HEK293 (cell line): ENCODE results near the gene SLC16A1.

Source experiments
- CTCF ChIA-PET: fragments of 350-600 bp; formaldehyde crosslinking; extraction: SDS; loops from one replicate; lab custom pipeline; 2021; ENCODE audit warnings: antibody characterized with exemption; lab: Yijun Ruan, JAX
- POLR2A ChIA-PET: fragments of 300-600 bp; formaldehyde crosslinking; extraction: SDS; loops from one replicate; lab custom pipeline; 2020; ENCODE audit warnings: antibody characterized with exemption, inconsistent platforms; lab: Yijun Ruan, JAX
- H3K27ac ChIP-seq: fragments of 200-500 bp; sonication (Bioruptor generic); 2 replicates; pipeline ENCODE4 v1.5.1; 2014; ENCODE audit warnings: low read depth, low read length, control low read depth, inconsistent platforms; ENCODE audit errors: extremely low read depth
- H3K36me3 ChIP-seq, 2 experiments: fragments of 200-500 bp in 1 of 2; sonication (Bioruptor generic) in 1 of 2; 1 replicate in 1 of 2; 2 replicates in 1 of 2; pipeline ENCODE4 v1.5.1; 2014 to 2017; ENCODE audit warnings: inconsistent platforms in 2 of 2, low read length in 2 of 2; ENCODE audit not compliant: control insufficient read depth in 2 of 2, insufficient read depth in 1 of 2
- H3K4me1 ChIP-seq: fragments of 200-500 bp; sonication (Bioruptor generic); 2 replicates; pipeline ENCODE4 v1.5.1; 2014; ENCODE audit warnings: mild to moderate bottlenecking, low read length, inconsistent platforms; ENCODE audit not compliant: control insufficient read depth, insufficient read depth
- H3K4me3 ChIP-seq: 2 replicates; pipeline ENCODE4 v1.5.1; 2011; ENCODE audit warnings: low read depth, mild to moderate bottlenecking, control low read depth, low read length, moderate library complexity
- H3K9me3 ChIP-seq: fragments of 200-500 bp; sonication (Bioruptor generic); 2 replicates; pipeline ENCODE4 v1.5.1; 2014; ENCODE audit warnings: low read depth, low read length, inconsistent platforms; ENCODE audit not compliant: control insufficient read depth, insufficient read depth
- GLI4 ChIP-seq: fragments of 450-650 bp; formaldehyde crosslinking; IDR thresholded peaks from 2 replicates; pipeline ENCODE4 v1.5.1; 2016; ENCODE audit warnings: missing biosample characterization, missing genetic modification characterization
- HOXC10 ChIP-seq: sonication (generic); formaldehyde crosslinking; IDR thresholded peaks from 2 replicates; pipeline ENCODE4 v1.8.1; 2023; ENCODE audit warnings: mild to moderate bottlenecking, missing genetic modification reagents
- RBAK ChIP-seq: fragments of 450-650 bp; formaldehyde crosslinking; IDR thresholded peaks from 2 replicates; pipeline ENCODE4 v1.5.1; 2016; ENCODE audit warnings: missing biosample characterization, missing genetic modification characterization
- ZBTB1 ChIP-seq: fragments of 450-650 bp; formaldehyde crosslinking; IDR thresholded peaks from 2 replicates; pipeline ENCODE4 v1.5.1; 2016; ENCODE audit warnings: missing biosample characterization, missing genetic modification characterization
- ZBTB20 ChIP-seq: fragments of 450-650 bp; formaldehyde crosslinking; IDR thresholded peaks from 2 replicates; pipeline ENCODE4 v1.5.1; 2016; ENCODE audit warnings: missing biosample characterization, missing genetic modification characterization
- ZBTB7A ChIP-seq: fragments of 450-650 bp; formaldehyde crosslinking; IDR thresholded peaks from 2 replicates; pipeline ENCODE4 v1.5.1; 2016; ENCODE audit warnings: low read depth, missing biosample characterization, missing genetic modification characterization
- ZBTB8A ChIP-seq: fragments of 450-650 bp; formaldehyde crosslinking; IDR thresholded peaks from 2 replicates; pipeline ENCODE4 v1.5.1; 2016; ENCODE audit warnings: missing biosample characterization, missing genetic modification characterization
- ZNF391 ChIP-seq: fragments of 450-650 bp; formaldehyde crosslinking; IDR thresholded peaks from 2 replicates; pipeline ENCODE4 v1.5.1; 2016; ENCODE audit warnings: low read depth, missing biosample characterization, missing genetic modification characterization, borderline replicate concordance
- ZNF426 ChIP-seq: fragments of 450-650 bp; formaldehyde crosslinking; IDR thresholded peaks from 2 replicates; pipeline ENCODE4 v1.5.1; 2017; ENCODE audit warnings: missing biosample characterization, missing genetic modification characterization, mild to moderate bottlenecking, inconsistent platforms, moderate library complexity
- ZNF585B ChIP-seq: fragments of 450-650 bp; formaldehyde crosslinking; IDR thresholded peaks from 2 replicates; pipeline ENCODE4 v1.5.1; 2016; ENCODE audit warnings: missing biosample characterization, missing genetic modification characterization
- ZNF658 ChIP-seq: fragments of 450-650 bp; formaldehyde crosslinking; IDR thresholded peaks from 2 replicates; pipeline ENCODE4; 2016; ENCODE audit warnings: missing biosample characterization, missing genetic modification characterization
- ZNF747 ChIP-seq: fragments of 450-650 bp; formaldehyde crosslinking; IDR thresholded peaks from 2 replicates; pipeline ENCODE4 v1.5.1; 2016; ENCODE audit warnings: missing biosample characterization, missing genetic modification characterization
- TF ChIP-seq, protein P1 (sequence below): fragments of 450-650 bp; formaldehyde crosslinking; IDR thresholded peaks from 2 replicates; pipeline ENCODE4 v1.5.1; 2016; ENCODE audit warnings: missing biosample characterization, missing genetic modification characterization
- TF ChIP-seq, protein P2 (sequence below): fragments of 450-650 bp; formaldehyde crosslinking; conservative IDR thresholded peaks from 2 replicates; pipeline ENCODE4 v1.5.1; 2016; ENCODE audit warnings: low read depth, missing biosample characterization, missing genetic modification characterization
- TF ChIP-seq, protein P3 (sequence below): fragments of 450-650 bp; formaldehyde crosslinking; IDR thresholded peaks from 2 replicates; pipeline ENCODE4 v1.5.1; 2016; ENCODE audit warnings: missing biosample characterization, missing genetic modification characterization
- TF ChIP-seq, protein P4 (sequence below): fragments of 450-650 bp; formaldehyde crosslinking; IDR thresholded peaks from 2 replicates; pipeline ENCODE4 v1.5.1; 2016; ENCODE audit warnings: missing biosample characterization, missing genetic modification characterization
- TF ChIP-seq, protein P5 (sequence below): fragments of 450-650 bp; formaldehyde crosslinking; IDR thresholded peaks from 2 replicates; pipeline ENCODE4 v1.5.1; 2016; ENCODE audit warnings: missing biosample characterization, missing genetic modification characterization, low read depth
- TF ChIP-seq, protein P6 (sequence below): fragments of 450-650 bp; IDR thresholded peaks from 2 replicates; pipeline ENCODE4 v1.5.1; 2018; ENCODE audit warnings: missing biosample characterization, missing genetic modification characterization

Gene SLC16A1

DNA sequence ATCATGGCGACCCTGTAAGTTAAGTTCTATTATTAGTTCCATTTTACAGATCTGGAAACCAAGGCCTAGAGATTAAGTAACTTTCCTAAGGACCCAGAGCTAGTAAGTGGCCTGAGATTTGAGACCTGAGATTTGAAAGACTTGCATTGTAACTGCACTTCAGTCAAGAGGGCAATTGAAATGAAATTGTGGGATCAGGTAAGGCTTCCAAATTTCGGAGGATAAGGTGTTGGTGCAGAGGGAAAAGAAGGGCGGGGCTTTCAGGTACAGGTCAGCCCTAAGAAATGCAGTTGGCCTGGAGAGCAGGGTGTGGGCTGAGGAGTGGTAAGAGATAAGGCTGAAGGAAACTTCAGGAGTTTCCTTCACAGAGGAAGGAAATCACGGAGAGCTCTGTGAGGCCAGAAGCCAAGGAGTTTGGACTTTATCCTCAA lies 51.1 kb downstream of the SLC16A1 start (continued):
- TF ChIP-seq ZBTB7A (tag by site-specific recombination) (no peak), ZBTB1 (no peak)
- TF ChIP-seq, protein P1, sequence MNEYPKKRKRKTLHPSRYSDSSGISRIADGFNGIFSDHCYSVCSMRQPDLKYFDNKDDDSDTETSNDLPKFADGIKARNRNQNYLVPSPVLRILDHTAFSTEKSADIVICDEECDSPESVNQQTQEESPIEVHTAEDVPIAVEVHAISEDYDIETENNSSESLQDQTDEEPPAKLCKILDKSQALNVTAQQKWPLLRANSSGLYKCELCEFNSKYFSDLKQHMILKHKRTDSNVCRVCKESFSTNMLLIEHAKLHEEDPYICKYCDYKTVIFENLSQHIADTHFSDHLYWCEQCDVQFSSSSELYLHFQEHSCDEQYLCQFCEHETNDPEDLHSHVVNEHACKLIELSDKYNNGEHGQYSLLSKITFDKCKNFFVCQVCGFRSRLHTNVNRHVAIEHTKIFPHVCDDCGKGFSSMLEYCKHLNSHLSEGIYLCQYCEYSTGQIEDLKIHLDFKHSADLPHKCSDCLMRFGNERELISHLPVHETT (tag by site-specific recombination): no peak
- TF ChIP-seq, all 188 proteins: peak for 0

DNA sequence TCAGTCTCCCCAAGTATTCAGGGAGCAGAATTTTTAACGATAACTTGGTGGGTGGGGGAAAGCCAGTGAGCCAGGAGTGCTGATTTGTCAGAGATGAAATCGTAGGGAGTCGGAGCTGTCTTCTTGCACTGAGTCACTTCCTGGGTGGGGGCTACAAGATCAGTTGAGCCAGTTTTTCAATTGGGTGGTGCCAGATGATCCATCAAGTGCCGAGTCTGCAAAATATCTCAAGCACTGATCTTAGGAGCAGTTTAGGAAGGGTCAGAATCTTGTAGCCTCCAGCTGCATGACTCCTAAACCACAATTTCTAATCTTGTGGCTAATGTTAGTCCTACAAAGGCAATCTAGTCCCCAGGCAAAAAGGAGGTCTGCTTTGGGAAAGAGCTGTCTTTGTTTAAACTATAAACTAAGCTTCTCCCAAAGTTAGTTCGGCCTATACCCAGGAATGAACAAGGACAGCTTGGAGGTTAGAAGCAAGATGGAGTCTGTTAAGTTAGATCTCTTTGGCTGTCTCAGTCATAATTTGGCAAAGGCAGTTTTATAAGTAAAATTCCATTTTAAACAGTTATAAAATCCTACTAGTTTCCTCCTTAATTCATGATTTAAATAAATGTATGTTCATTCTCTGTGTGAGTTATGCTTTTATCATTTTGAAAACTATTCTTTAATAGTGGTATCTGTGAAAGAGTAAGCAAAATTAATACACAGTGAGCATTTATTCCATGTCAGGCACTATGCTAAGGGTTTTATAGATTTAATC lies 51.7 kb downstream of the SLC16A1 start:
- CTCF ChIA-PET: interaction anchor here (0.9 to 2.1 kb wide), 3 partner anchors 24 to 168 kb away, joined by 3 to 8 read pairs (median 3); no protein-coding TSS in a partner anchor

More for the DNA sequence above, 51.7 kb downstream of the SLC16A1 start:
- no peaks in the 10 kb centered on the region for H3K9me3 ChIP-seq
- H3K27ac ChIP-seq: no peak overlapping the region
- POLR2A ChIA-PET: interaction anchor here (0.6 kb wide), 1 partner anchor 151 kb away, joined by 4 read pairs; no protein-coding TSS in a partner anchor
- no peak overlapping the region for H3K4me3 ChIP-seq
- TF ChIP-seq RBAK (tag by site-specific recombination) (no peak), ZNF585B (tag by site-specific recombination) (no peak), ZNF658 (tag by site-specific recombination) (no peak), GLI4 (tag by site-specific recombination) (no peak), ZNF391 (tag by site-specific recombination) (no peak), HOXC10 (no peak), ZBTB8A (tag by site-specific recombination) (no peak), ZNF747 (tag by site-specific recombination) (no peak), ZNF426 (no peak), ZBTB20 (tag by site-specific recombination) (no peak)
- TF ChIP-seq, protein P2, sequence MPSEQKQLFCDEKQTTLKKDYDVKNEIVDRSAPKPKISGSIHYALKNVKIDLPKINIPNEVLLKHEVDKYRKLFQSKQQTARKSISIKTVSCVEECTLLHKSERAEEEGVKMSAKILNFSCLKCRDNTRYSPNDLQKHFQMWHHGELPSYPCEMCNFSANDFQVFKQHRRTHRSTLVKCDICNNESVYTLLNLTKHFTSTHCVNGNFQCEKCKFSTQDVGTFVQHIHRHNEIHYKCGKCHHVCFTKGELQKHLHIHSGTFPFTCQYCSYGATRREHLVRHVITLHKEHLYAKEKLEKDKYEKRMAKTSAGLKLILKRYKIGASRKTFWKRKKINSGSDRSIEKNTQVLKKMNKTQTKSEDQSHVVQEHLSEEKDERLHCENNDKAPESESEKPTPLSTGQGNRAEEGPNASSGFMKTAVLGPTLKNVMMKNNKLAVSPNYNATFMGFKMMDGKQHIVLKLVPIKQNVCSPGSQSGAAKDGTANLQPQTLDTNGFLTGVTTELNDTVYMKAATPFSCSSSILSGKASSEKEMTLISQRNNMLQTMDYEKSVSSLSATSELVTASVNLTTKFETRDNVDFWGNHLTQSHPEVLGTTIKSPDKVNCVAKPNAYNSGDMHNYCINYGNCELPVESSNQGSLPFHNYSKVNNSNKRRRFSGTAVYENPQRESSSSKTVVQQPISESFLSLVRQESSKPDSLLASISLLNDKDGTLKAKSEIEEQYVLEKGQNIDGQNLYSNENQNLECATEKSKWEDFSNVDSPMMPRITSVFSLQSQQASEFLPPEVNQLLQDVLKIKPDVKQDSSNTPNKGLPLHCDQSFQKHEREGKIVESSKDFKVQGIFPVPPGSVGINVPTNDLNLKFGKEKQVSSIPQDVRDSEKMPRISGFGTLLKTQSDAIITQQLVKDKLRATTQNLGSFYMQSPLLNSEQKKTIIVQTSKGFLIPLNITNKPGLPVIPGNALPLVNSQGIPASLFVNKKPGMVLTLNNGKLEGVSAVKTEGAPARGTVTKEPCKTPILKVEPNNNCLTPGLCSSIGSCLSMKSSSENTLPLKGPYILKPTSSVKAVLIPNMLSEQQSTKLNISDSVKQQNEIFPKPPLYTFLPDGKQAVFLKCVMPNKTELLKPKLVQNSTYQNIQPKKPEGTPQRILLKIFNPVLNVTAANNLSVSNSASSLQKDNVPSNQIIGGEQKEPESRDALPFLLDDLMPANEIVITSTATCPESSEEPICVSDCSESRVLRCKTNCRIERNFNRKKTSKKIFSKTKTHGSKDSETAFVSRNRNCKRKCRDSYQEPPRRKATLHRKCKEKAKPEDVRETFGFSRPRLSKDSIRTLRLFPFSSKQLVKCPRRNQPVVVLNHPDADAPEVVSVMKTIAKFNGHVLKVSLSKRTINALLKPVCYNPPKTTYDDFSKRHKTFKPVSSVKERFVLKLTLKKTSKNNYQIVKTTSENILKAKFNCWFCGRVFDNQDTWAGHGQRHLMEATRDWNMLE (tag by site-specific recombination): no peak
- TF ChIP-seq, protein P3, sequence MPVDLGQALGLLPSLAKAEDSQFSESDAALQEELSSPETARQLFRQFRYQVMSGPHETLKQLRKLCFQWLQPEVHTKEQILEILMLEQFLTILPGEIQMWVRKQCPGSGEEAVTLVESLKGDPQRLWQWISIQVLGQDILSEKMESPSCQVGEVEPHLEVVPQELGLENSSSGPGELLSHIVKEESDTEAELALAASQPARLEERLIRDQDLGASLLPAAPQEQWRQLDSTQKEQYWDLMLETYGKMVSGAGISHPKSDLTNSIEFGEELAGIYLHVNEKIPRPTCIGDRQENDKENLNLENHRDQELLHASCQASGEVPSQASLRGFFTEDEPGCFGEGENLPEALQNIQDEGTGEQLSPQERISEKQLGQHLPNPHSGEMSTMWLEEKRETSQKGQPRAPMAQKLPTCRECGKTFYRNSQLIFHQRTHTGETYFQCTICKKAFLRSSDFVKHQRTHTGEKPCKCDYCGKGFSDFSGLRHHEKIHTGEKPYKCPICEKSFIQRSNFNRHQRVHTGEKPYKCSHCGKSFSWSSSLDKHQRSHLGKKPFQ: no peak
- TF ChIP-seq, protein P4, sequence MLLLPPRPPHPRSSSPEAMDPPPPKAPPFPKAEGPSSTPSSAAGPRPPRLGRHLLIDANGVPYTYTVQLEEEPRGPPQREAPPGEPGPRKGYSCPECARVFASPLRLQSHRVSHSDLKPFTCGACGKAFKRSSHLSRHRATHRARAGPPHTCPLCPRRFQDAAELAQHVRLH (tag by site-specific recombination): no peak
- TF ChIP-seq, protein P5, sequence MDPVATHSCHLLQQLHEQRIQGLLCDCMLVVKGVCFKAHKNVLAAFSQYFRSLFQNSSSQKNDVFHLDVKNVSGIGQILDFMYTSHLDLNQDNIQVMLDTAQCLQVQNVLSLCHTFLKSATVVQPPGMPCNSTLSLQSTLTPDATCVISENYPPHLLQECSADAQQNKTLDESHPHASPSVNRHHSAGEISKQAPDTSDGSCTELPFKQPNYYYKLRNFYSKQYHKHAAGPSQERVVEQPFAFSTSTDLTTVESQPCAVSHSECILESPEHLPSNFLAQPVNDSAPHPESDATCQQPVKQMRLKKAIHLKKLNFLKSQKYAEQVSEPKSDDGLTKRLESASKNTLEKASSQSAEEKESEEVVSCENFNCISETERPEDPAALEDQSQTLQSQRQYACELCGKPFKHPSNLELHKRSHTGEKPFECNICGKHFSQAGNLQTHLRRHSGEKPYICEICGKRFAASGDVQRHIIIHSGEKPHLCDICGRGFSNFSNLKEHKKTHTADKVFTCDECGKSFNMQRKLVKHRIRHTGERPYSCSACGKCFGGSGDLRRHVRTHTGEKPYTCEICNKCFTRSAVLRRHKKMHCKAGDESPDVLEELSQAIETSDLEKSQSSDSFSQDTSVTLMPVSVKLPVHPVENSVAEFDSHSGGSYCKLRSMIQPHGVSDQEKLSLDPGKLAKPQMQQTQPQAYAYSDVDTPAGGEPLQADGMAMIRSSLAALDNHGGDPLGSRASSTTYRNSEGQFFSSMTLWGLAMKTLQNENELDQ: no peak
- TF ChIP-seq, protein P6, sequence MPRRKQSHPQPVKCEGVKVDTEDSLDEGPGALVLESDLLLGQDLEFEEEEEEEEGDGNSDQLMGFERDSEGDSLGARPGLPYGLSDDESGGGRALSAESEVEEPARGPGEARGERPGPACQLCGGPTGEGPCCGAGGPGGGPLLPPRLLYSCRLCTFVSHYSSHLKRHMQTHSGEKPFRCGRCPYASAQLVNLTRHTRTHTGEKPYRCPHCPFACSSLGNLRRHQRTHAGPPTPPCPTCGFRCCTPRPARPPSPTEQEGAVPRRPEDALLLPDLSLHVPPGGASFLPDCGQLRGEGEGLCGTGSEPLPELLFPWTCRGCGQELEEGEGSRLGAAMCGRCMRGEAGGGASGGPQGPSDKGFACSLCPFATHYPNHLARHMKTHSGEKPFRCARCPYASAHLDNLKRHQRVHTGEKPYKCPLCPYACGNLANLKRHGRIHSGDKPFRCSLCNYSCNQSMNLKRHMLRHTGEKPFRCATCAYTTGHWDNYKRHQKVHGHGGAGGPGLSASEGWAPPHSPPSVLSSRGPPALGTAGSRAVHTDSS (tag by site-specific recombination): no peak
- TF ChIP-seq, all 188 proteins: peak for 0
- Histone ChIP-seq H3K36me3 (peaks cover 0 to 3% of the 10 kb centered on the region in 2 experiments; a peak in 1 of 3 replicates), H3K4me1 (no peaks in the 10 kb centered on the region)
